ENCODE results near the gene MRPL48.

- TF ChIP-seq POLR2A (IDR thresholded peaks at IDR 0.05) = no peak
- TF ChIP-seq CTCF (IDR thresholded peaks at IDR 0.05 in 8 of 11, conservative IDR thresholded peaks at IDR 0.05 in 3 of 11) = no peak
- TF ChIP-seq POLR2AphosphoS5 (IDR thresholded peaks at IDR 0.05) = no peak
Observed at GRCh38 chr11:73893041-73893440, 105.4 kb downstream of the MRPL48 start.
